Measurements from ENCODE around the gene TRIM37.
A peak's percentile ranks its signal among the peaks of the same experiment; 100 is the strongest.

Gene TRIM37

GRCh38 chr17:59002848-59003247, 103.8 kb downstream of the TRIM37 start:
- Histone ChIP-seq H3K4me1 (ENCODE audit: insufficient read depth, low read length) (peaks cover 9% of the 10 kb centered on the region; the same call in 1 of the 2 replicates), H3K27ac (ENCODE audit: low read depth, low read length) (0 out of 2 replicates have a peak overlapping the region, but pooled peaks have one; percentile 18)

GRCh38 chr17:59002126-59002525, 104.6 kb downstream of the TRIM37 start:
- no peak overlapping the region for H3K27ac ChIP-seq (ENCODE audit: low read depth, low read length)
- no peak overlapping the region for H3K9ac ChIP-seq (ENCODE audit: low read depth, low read length)
- H3K4me3 ChIP-seq (ENCODE audit: low read length), result no peak overlapping the region
- H3K27me3 ChIP-seq (ENCODE audit: insufficient read depth, low read length), result no peaks in the 10 kb centered on the region
- peaks cover 9% of the 10 kb centered on the region; the same call in 1 of the 2 replicates for H3K4me1 ChIP-seq (ENCODE audit: insufficient read depth, low read length)
- peaks cover 44% of the 10 kb centered on the region for H3K36me3 ChIP-seq (ENCODE audit: insufficient read depth, low read length)
- no peaks in the 10 kb centered on the region for H3K9me3 ChIP-seq (ENCODE audit: insufficient read depth, low read depth, low read length)
- WGBS, result 97% methylated on average over 3 of the region's 3 CpGs

More at GRCh38 chr17:59002848-59003247, 103.8 kb downstream of the TRIM37 start:
- Histone ChIP-seq H3K9ac (ENCODE audit: low read depth, low read length) (no peak overlapping the region), H3K27me3 (ENCODE audit: insufficient read depth, low read length) (no peaks in the 10 kb centered on the region), H3K4me3 (ENCODE audit: low read length) (no peak overlapping the region), H3K36me3 (ENCODE audit: insufficient read depth, low read length) (peaks cover 40% of the 10 kb centered on the region), H3K9me3 (ENCODE audit: insufficient read depth, low read depth, low read length) (no peaks in the 10 kb centered on the region)
- 98% methylated on average over 2 of the region's 2 CpGs for WGBS

GRCh38 chr17:59001158-59001814, 105.4 kb downstream of the TRIM37 start:
- no peaks in the 10 kb centered on the region for H3K27me3 ChIP-seq (ENCODE audit: insufficient read depth, low read length)
- H3K4me3 ChIP-seq (ENCODE audit: low read length), result no peak overlapping the region
- no peak overlapping the region for H3K27ac ChIP-seq (ENCODE audit: low read depth, low read length)
- WGBS, result 96% methylated on average over 10 of the region's 10 CpGs
- H3K4me1 ChIP-seq (ENCODE audit: insufficient read depth, low read length), result peaks cover 9% of the 10 kb centered on the region; the same call in 1 of the 2 replicates
- H3K36me3 ChIP-seq (ENCODE audit: insufficient read depth, low read length), result peaks cover 49% of the 10 kb centered on the region
- H3K9ac ChIP-seq (ENCODE audit: low read depth, low read length), result no peak overlapping the region
- no peaks in the 10 kb centered on the region for H3K9me3 ChIP-seq (ENCODE audit: insufficient read depth, low read depth, low read length)

GRCh38 chr17:59000022-59000421, 106.7 kb downstream of the TRIM37 start:
- Histone ChIP-seq H3K4me1 (ENCODE audit: insufficient read depth, low read length) (peaks cover 9% of the 10 kb centered on the region; the same call in 1 of the 2 replicates), H3K27me3 (ENCODE audit: insufficient read depth, low read length) (no peaks in the 10 kb centered on the region), H3K4me3 (ENCODE audit: low read length) (no peak overlapping the region), H3K9me3 (ENCODE audit: insufficient read depth, low read depth, low read length) (no peaks in the 10 kb centered on the region), H3K36me3 (ENCODE audit: insufficient read depth, low read length) (peaks cover 41% of the 10 kb centered on the region), H3K27ac (ENCODE audit: low read depth, low read length) (no peak overlapping the region), H3K9ac (ENCODE audit: low read depth, low read length) (no peak overlapping the region)
- WGBS, result 94% methylated on average over 1 of the region's 1 CpG

GRCh38 chr17:58999500-58999899, 107.2 kb downstream of the TRIM37 start:
- WGBS, result 100% methylated on average over 1 of the region's 1 CpG
- Histone ChIP-seq H3K4me3 (ENCODE audit: low read length) (no peak overlapping the region), H3K9me3 (ENCODE audit: insufficient read depth, low read depth, low read length) (no peaks in the 10 kb centered on the region), H3K27ac (ENCODE audit: low read depth, low read length) (no peak overlapping the region), H3K9ac (ENCODE audit: low read depth, low read length) (no peak overlapping the region), H3K36me3 (ENCODE audit: insufficient read depth, low read length) (peaks cover 41% of the 10 kb centered on the region), H3K27me3 (ENCODE audit: insufficient read depth, low read length) (no peaks in the 10 kb centered on the region), H3K4me1 (ENCODE audit: insufficient read depth, low read length) (peaks cover 7% of the 10 kb centered on the region; the same call in 1 of the 2 replicates)

GRCh38 chr17:58998871-58999270, 107.8 kb downstream of the TRIM37 start:
- Histone ChIP-seq H3K36me3 (ENCODE audit: insufficient read depth, low read length) (peaks cover 41% of the 10 kb centered on the region), H3K27me3 (ENCODE audit: insufficient read depth, low read length) (no peaks in the 10 kb centered on the region), H3K4me1 (ENCODE audit: insufficient read depth, low read length) (peaks cover 6% of the 10 kb centered on the region; the same call in 1 of the 2 replicates), H3K9ac (ENCODE audit: low read depth, low read length) (no peak overlapping the region), H3K27ac (ENCODE audit: low read depth, low read length) (no peak overlapping the region), H3K4me3 (ENCODE audit: low read length) (no peak overlapping the region), H3K9me3 (ENCODE audit: insufficient read depth, low read depth, low read length) (no peaks in the 10 kb centered on the region)
- 93% methylated on average over 4 of the region's 4 CpGs for WGBS

- H3K4me1 ChIP-seq (ENCODE audit: insufficient read depth, low read length), result peaks cover 7% of the 10 kb centered on the region; the same call in 1 of the 2 replicates
- H3K9me3 ChIP-seq (ENCODE audit: insufficient read depth, low read depth, low read length), result no peaks in the 10 kb centered on the region
- H3K27me3 ChIP-seq (ENCODE audit: insufficient read depth, low read length), result no peaks in the 10 kb centered on the region
- WGBS, result 98% methylated on average over 6 of the region's 7 CpGs
- H3K36me3 ChIP-seq (ENCODE audit: insufficient read depth, low read length), result peaks cover 40% of the 10 kb centered on the region
- no peak overlapping the region for H3K4me3 ChIP-seq (ENCODE audit: low read length)
- H3K27ac ChIP-seq (ENCODE audit: low read depth, low read length), result no peak overlapping the region
- no peak overlapping the region for H3K9ac ChIP-seq (ENCODE audit: low read depth, low read length)
Measured at GRCh38 chr17:58997756-58998553, 108.7 kb downstream of the TRIM37 start.

GRCh38 chr17:58996968-58997367, 109.7 kb downstream of the TRIM37 start:
- Histone ChIP-seq H3K27ac (ENCODE audit: low read depth, low read length) (no peak overlapping the region), H3K36me3 (ENCODE audit: insufficient read depth, low read length) (peaks cover 35% of the 10 kb centered on the region), H3K9me3 (ENCODE audit: insufficient read depth, low read depth, low read length) (no peaks in the 10 kb centered on the region), H3K27me3 (ENCODE audit: insufficient read depth, low read length) (no peaks in the 10 kb centered on the region), H3K9ac (ENCODE audit: low read depth, low read length) (no peak overlapping the region), H3K4me3 (ENCODE audit: low read length) (no peak overlapping the region), H3K4me1 (ENCODE audit: insufficient read depth, low read length) (peaks cover 7% of the 10 kb centered on the region)
- WGBS, result 94% methylated on average over 3 of the region's 4 CpGs

GRCh38 chr17:58995247-58995940, 111.3 kb downstream of the TRIM37 start:
- WGBS, result 97% methylated on average over 7 of the region's 7 CpGs

GRCh38 chr17:58993311-58993710, 113.4 kb downstream of the TRIM37 start:
- Histone ChIP-seq H3K4me1 (ENCODE audit: insufficient read depth, low read length) (peaks cover 4% of the 10 kb centered on the region; the same call in 1 of the 2 replicates), H3K36me3 (ENCODE audit: insufficient read depth, low read length) (peaks cover 16% of the 10 kb centered on the region), H3K9ac (ENCODE audit: low read depth, low read length) (peak overlapping the region; percentile 26; the same call in 1 of the 2 replicates), H3K27ac (ENCODE audit: low read depth, low read length) (peak overlapping the region; percentile 17; the same call in 1 of the 2 replicates), H3K27me3 (ENCODE audit: insufficient read depth, low read length) (no peaks in the 10 kb centered on the region), H3K9me3 (ENCODE audit: insufficient read depth, low read depth, low read length) (no peaks in the 10 kb centered on the region), H3K4me3 (ENCODE audit: low read length) (no peak overlapping the region)
- WGBS, result 85% methylated on average over 5 of the region's 5 CpGs

More at GRCh38 chr17:58995247-58995940, 111.3 kb downstream of the TRIM37 start:
- Histone ChIP-seq H3K9me3 (ENCODE audit: insufficient read depth, low read depth, low read length) (no peaks in the 10 kb centered on the region), H3K4me1 (ENCODE audit: insufficient read depth, low read length) (peaks cover 3% of the 10 kb centered on the region; the same call in 1 of the 2 replicates), H3K9ac (ENCODE audit: low read depth, low read length) (no peak overlapping the region), H3K36me3 (ENCODE audit: insufficient read depth, low read length) (peaks cover 35% of the 10 kb centered on the region), H3K27ac (ENCODE audit: low read depth, low read length) (no peak overlapping the region), H3K27me3 (ENCODE audit: insufficient read depth, low read length) (no peaks in the 10 kb centered on the region), H3K4me3 (ENCODE audit: low read length) (no peak overlapping the region)

All from HUES64 (cell line).